ENCODE measurements around the gene SPACA5.
"Not testable (repeated sequence)": the region's sequence is repeated elsewhere in the genome, so short reads cannot be mapped to it uniquely, and the experiment has no call there.

SPACA5 gene

DNA sequence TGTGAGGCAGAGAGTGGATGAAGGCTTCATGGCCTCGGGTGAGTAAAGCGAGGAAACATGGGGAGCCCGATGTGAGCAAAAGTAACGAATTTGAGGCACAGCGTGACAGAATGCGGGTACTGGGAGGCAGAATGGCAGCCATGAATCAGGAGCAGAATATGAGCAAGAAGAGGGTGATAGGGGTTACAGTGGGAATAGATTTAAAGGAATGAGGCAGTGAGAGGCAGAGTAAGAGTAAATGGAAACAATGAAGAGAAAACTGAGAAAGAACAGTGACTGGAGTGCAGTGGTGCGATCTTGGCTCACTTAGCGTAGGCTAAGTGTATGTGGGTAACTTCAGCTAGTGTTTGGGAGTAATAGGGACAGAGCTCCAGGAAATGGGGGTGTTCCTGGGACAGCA, at the start of gene SPACA5:
Gene SPACA5 (plus strand): TSS at position 301 of the 400 bp plus-strand sequence. CDS start 815 bp downstream, outside the sequence.
- H3K36me3 ChIP-seq (replicated peaks); DNase-seq (ENCODE audit: low spot score in 2 of 2); H3K27me3 ChIP-seq (ENCODE audit: low read depth); H3K9me3 ChIP-seq; H3K4me1 ChIP-seq; in situ Hi-C loops (cut with MboI; ENCODE audit: low sequenced_read_pairs); H3K4me3 ChIP-seq: not testable (repeated sequence)

- H3K4me3 ChIP-seq; DNase-seq (ENCODE audit: low spot score in 2 of 2); in situ Hi-C loops (cut with MboI; ENCODE audit: low sequenced_read_pairs); H3K27me3 ChIP-seq (ENCODE audit: low read depth); H3K9me3 ChIP-seq; H3K4me1 ChIP-seq; H3K36me3 ChIP-seq (replicated peaks): not testable (repeated sequence)
These were observed 48.6 kb upstream of the SPACA5 start for GRCh38 chrX:47958206-47958605.

GRCh38 chrX:47958761-47959342, 47.9 kb upstream of the SPACA5 start:
- Histone ChIP-seq H3K4me3 (no peak overlapping the region), H3K4me1 (no peaks in the 10 kb centered on the region), H3K27me3 (ENCODE audit: low read depth) (no peaks in the 10 kb centered on the region), H3K9me3 (no peaks in the 10 kb centered on the region), H3K36me3 (replicated peaks) (no peaks in the 10 kb centered on the region)
- no peak for DNase-seq (ENCODE audit: low spot score in 2 of 2)
- in situ Hi-C loops (cut with MboI; ENCODE audit: low sequenced_read_pairs), result no loop called here

- DNase-seq (ENCODE audit: low spot score in 2 of 2), result no peak
- Histone ChIP-seq H3K36me3 (replicated peaks) (no peaks in the 10 kb centered on the region), H3K9me3 (no peaks in the 10 kb centered on the region)
These were observed 46.4 kb upstream of the SPACA5 start for GRCh38 chrX:47960406-47960805.

GRCh38 chrX:47961830-47962229, 45.0 kb upstream of the SPACA5 start:
- DNase-seq (ENCODE audit: low spot score in 2 of 2); H3K9me3 ChIP-seq: not testable (repeated sequence)

More at GRCh38 chrX:47960406-47960805, 46.4 kb upstream of the SPACA5 start:
- in situ Hi-C loops (cut with MboI; ENCODE audit: low sequenced_read_pairs), result no loop called here
- no peaks in the 10 kb centered on the region for H3K4me1 ChIP-seq
- H3K4me3 ChIP-seq, result no peak overlapping the region
- H3K27me3 ChIP-seq (ENCODE audit: low read depth), result no peaks in the 10 kb centered on the region

DNA sequence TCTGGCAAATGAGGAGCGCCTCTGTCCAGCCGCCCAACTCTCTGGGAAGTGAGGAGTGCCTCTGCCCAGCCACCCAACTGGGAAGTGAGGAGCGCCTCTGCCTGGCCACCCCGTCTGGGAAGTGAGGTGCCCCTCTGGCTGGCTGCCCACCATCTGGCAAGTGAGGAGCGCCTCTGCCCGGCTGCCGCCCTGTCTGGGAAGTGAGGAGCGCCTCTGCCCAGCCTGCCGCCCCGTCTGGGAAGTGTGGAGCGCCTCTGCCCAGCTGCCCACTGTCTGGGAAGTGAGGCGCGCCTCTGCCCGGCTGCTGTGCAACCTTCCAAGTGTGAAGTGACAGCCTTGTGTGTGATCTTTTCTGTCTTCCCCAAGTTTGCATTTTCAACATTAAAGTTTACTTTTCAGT, 41.3 kb upstream of the SPACA5 start:
- H3K9me3 ChIP-seq; H3K4me1 ChIP-seq; H3K27me3 ChIP-seq (ENCODE audit: low read depth); DNase-seq (ENCODE audit: low spot score in 2 of 2); H3K4me3 ChIP-seq; H3K36me3 ChIP-seq (replicated peaks); in situ Hi-C loops (cut with MboI; ENCODE audit: low sequenced_read_pairs): not testable (repeated sequence)

More at GRCh38 chrX:47961830-47962229, 45.0 kb upstream of the SPACA5 start:
- H3K36me3 ChIP-seq (replicated peaks); H3K4me3 ChIP-seq; H3K27me3 ChIP-seq (ENCODE audit: low read depth); H3K4me1 ChIP-seq; in situ Hi-C loops (cut with MboI; ENCODE audit: low sequenced_read_pairs): not testable (repeated sequence)

DNA sequence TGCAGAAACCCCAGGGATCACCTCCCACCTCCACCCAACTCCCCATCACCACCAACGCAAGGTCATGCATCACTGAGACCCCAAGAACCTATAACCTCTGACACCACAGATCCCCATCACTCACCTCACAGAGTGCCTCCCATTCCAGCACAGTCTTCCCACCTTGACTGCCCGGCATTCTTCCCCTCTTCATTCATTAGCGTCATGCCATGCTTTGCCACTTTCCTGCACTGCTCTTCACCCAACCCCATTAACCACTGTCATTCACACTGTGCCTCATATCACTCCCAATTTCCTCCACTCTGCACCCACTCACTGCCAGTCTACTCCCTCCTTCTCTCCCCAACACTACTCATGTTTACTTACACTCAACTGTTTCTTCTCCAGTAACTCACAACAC, 33.6 kb upstream of the SPACA5 start:
- Histone ChIP-seq H3K27me3 (ENCODE audit: low read depth) (no peaks in the 10 kb centered on the region), H3K4me1 (no peaks in the 10 kb centered on the region), H3K4me3 (no peak overlapping the region), H3K36me3 (replicated peaks) (peaks cover 17% of the 10 kb centered on the region), H3K9me3 (peaks cover 22% of the 10 kb centered on the region)
- in situ Hi-C loops (cut with MboI; ENCODE audit: low sequenced_read_pairs), result no loop called here
- no peak for DNase-seq (ENCODE audit: low spot score in 2 of 2)

- Histone ChIP-seq H3K4me3 (no peak overlapping the region), H3K4me1 (no peaks in the 10 kb centered on the region), H3K9me3 (peaks cover 35% of the 10 kb centered on the region), H3K36me3 (replicated peaks) (peaks cover 48% of the 10 kb centered on the region), H3K27me3 (ENCODE audit: low read depth) (no peaks in the 10 kb centered on the region)
- in situ Hi-C loops (cut with MboI; ENCODE audit: low sequenced_read_pairs), result no loop called here
- no peak for DNase-seq (ENCODE audit: low spot score in 2 of 2)
These were observed 30.3 kb upstream of the SPACA5 start for GRCh38 chrX:47976254-47977151.

- H3K4me3 ChIP-seq, result no peak overlapping the region
- in situ Hi-C loops (cut with MboI; ENCODE audit: low sequenced_read_pairs), result no loop called here
- H3K27me3 ChIP-seq (ENCODE audit: low read depth), result no peaks in the 10 kb centered on the region
- H3K4me1 ChIP-seq, result no peaks in the 10 kb centered on the region
- peaks cover 33% of the 10 kb centered on the region for H3K36me3 ChIP-seq (replicated peaks)
- no peak for DNase-seq (ENCODE audit: low spot score in 2 of 2)
- peaks cover 8% of the 10 kb centered on the region; the same call in 1 of the 2 replicates for H3K9me3 ChIP-seq
These were observed 15.3 kb upstream of the SPACA5 start for GRCh38 chrX:47991263-47992094.

GRCh38 chrX:47992095-47992380, 14.8 kb upstream of the SPACA5 start:
- H3K9me3 ChIP-seq, result peaks cover 9% of the 10 kb centered on the region; the same call in 1 of the 2 replicates
- no peak overlapping the region for H3K4me3 ChIP-seq
- H3K4me1 ChIP-seq, result no peaks in the 10 kb centered on the region
- peaks cover 29% of the 10 kb centered on the region for H3K36me3 ChIP-seq (replicated peaks)
- in situ Hi-C loops (cut with MboI; ENCODE audit: low sequenced_read_pairs), result no loop called here
- no peaks in the 10 kb centered on the region for H3K27me3 ChIP-seq (ENCODE audit: low read depth)
- no peak for DNase-seq (ENCODE audit: low spot score in 2 of 2)

- in situ Hi-C loops (cut with MboI; ENCODE audit: low sequenced_read_pairs), result no loop called here
- Histone ChIP-seq H3K4me1 (no peaks in the 10 kb centered on the region), H3K9me3 (peaks cover 9% of the 10 kb centered on the region; the same call in 1 of the 2 replicates), H3K27me3 (ENCODE audit: low read depth) (no peaks in the 10 kb centered on the region), H3K36me3 (replicated peaks) (peaks cover 22% of the 10 kb centered on the region), H3K4me3 (no peak overlapping the region)
- no peak for DNase-seq (ENCODE audit: low spot score in 2 of 2)
These were observed 14.1 kb upstream of the SPACA5 start for GRCh38 chrX:47992669-47993068.

DNA sequence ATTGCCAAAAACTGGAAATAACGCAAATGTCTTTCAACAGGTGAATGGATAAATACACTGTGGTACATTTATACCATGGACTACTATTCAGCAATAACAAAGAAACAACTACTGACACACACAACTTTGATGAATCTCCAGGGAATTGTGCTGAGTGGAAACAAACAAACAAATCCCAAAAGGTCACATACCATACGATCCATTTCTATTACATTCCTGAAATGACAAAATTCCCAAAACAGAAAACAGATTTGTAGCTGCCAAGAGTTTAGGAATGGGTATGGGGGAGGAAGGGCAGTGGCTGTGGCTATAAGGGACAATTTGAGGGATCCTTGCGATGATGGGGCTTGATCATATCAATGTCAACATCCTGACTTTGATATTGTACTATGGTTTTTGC, 5.5 kb upstream of the SPACA5 start:
- DNase-seq (ENCODE audit: low spot score in 2 of 2), result no peak
- no peak overlapping the region for H3K4me3 ChIP-seq
- in situ Hi-C loops (cut with MboI; ENCODE audit: low sequenced_read_pairs), result no loop called here

DNA sequence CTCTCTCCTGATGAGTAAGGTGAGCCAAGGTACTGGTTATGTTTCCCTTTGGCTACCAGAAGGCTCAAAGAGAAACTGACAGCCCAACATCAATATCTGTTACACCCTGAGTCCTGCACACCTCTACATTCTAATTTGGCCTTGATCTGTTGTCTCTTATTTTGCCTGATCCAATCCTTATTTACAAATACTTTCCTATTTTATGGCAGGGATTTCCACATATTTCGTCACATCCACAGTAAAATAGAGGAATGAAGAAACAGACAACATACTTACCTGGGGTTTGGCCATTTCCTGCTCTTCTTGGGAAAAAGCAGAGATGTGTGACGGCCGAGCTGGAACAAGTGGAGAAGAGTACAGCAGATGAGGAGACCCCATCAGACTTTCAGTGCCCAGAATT, 4.5 kb upstream of the SPACA5 start:
- Histone ChIP-seq H3K4me1 (peaks cover 13% of the 10 kb centered on the region), H3K36me3 (replicated peaks) (peaks cover 13% of the 10 kb centered on the region), H3K4me3 (no peak overlapping the region; the same call in 1 of the 2 replicates), H3K9me3 (no peaks in the 10 kb centered on the region), H3K27me3 (ENCODE audit: low read depth) (no peaks in the 10 kb centered on the region)
- in situ Hi-C loops (cut with MboI; ENCODE audit: low sequenced_read_pairs), result no loop called here
- no peak for DNase-seq (ENCODE audit: low spot score in 2 of 2)

More for the DNA sequence above, 5.5 kb upstream of the SPACA5 start:
- no peaks in the 10 kb centered on the region for H3K27me3 ChIP-seq (ENCODE audit: low read depth)
- H3K36me3 ChIP-seq (replicated peaks), result peaks cover 13% of the 10 kb centered on the region
- peaks cover 13% of the 10 kb centered on the region for H3K4me1 ChIP-seq
- peaks cover 3% of the 10 kb centered on the region; the same call in 1 of the 2 replicates for H3K9me3 ChIP-seq

DNA sequence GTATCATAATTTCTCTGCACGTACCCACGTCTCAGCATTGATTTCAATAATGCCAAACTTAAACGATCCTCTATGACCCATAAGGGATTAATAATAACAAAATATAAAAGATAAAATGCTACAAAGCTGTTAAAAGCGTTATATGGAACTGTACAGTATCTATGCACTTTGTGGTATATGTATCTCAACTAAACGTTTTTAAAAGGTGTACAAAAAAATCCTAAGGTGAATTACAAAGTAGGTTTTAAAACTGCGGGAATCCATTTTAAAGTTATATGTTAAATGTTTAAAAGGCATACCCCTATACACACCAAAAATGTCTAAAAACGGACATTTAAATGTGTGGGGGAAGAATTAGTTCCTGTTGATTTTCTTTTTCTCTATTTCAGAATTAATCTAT, 3.9 kb upstream of the SPACA5 start:
- no peak for DNase-seq (ENCODE audit: low spot score in 2 of 2)
- H3K27me3 ChIP-seq (ENCODE audit: low read depth), result no peaks in the 10 kb centered on the region
- peaks cover 13% of the 10 kb centered on the region for H3K36me3 ChIP-seq (replicated peaks)
- H3K4me3 ChIP-seq, result peak overlapping the region; percentile 54
- H3K9me3 ChIP-seq, result no peaks in the 10 kb centered on the region
- in situ Hi-C loops (cut with MboI; ENCODE audit: low sequenced_read_pairs), result no loop called here
- peaks cover 13% of the 10 kb centered on the region for H3K4me1 ChIP-seq

Measured in HAP-1 (cell line).